Neural crest cell (in vitro differentiated cells): ENCODE results near the gene SORCS1. TPM values are rescaled to one million over a fixed set of nuclear protein-coding genes. Genes with fewer than 3 reads are reported as not detected.
"Not testable (repeated sequence)": the region's sequence is repeated elsewhere in the genome, so short reads cannot be mapped to it uniquely, and the experiment has no call there.

Experiments used
- DNase-seq: peaks from one replicate; pipeline ENCODE4 v3.0.0; 2021; ENCODE audit warnings: low read depth, mixed read lengths, low spot score
- H3K27ac Mint-ChIP-seq: one replicate; pipeline ENCODE4 v1.8.0; 2021; ENCODE audit warnings: mild to moderate bottlenecking, mixed read lengths; ENCODE audit not compliant: unreplicated experiment
- H3K27me3 Mint-ChIP-seq: 2 replicates; pipeline ENCODE4 v1.8.0; 2021; ENCODE audit warnings: low read depth, mild to moderate bottlenecking, mixed read lengths
- H3K36me3 Mint-ChIP-seq: 2 replicates; pipeline ENCODE4 v1.8.0; 2021; ENCODE audit warnings: low read depth, mild to moderate bottlenecking, mixed read lengths
- H3K4me1 Mint-ChIP-seq: 2 replicates; pipeline ENCODE4 v1.8.0; 2021; ENCODE audit warnings: mixed read lengths
- H3K4me3 Mint-ChIP-seq: one replicate; pipeline ENCODE4 v1.8.0; 2021; ENCODE audit warnings: mild to moderate bottlenecking, mixed read lengths
- H3K9me3 Mint-ChIP-seq: 2 replicates; pipeline ENCODE4 v1.8.0; 2021; ENCODE audit warnings: mixed read lengths
- CTCF ChIP-seq: fragments of 200-600 bp; sonication (generic); conservative IDR thresholded peaks from 2 replicates; pipeline ENCODE4 v1.5.0; 2021; ENCODE audit warnings: antibody characterized with exemption, mild to moderate bottlenecking
- total RNA-seq: library from RNA; stranded (reverse); gene quantifications from 2 replicates; pipeline ENCODE4 v1.2.1, GENCODE V29; 2021

The SORCS1 gene
- total RNA-seq, 1 donor from 2014 or later = 8.2 TPM

- H3K27ac Mint-ChIP-seq = no peak overlapping the region
- H3K4me3 Mint-ChIP-seq = no peak overlapping the region
- H3K9me3 Mint-ChIP-seq = no peaks in the 10 kb centered on the region
- no peak for TF ChIP-seq CTCF
- H3K4me1 Mint-ChIP-seq = peaks cover 11% of the 10 kb centered on the region
- no peak for DNase-seq
- H3K36me3 Mint-ChIP-seq = no peaks in the 10 kb centered on the region
- no peaks in the 10 kb centered on the region for H3K27me3 Mint-ChIP-seq
These were observed 131.7 kb downstream of the SORCS1 start for GRCh38 chr10:107032700-107033401.

- no peak for DNase-seq
- H3K4me1 Mint-ChIP-seq = peaks cover 11% of the 10 kb centered on the region
- H3K27me3 Mint-ChIP-seq = no peaks in the 10 kb centered on the region
- no peak overlapping the region for H3K27ac Mint-ChIP-seq
- H3K36me3 Mint-ChIP-seq = no peaks in the 10 kb centered on the region
- H3K9me3 Mint-ChIP-seq = no peaks in the 10 kb centered on the region
- no peak overlapping the region for H3K4me3 Mint-ChIP-seq
- TF ChIP-seq CTCF = no peak
These were observed 132.4 kb downstream of the SORCS1 start for GRCh38 chr10:107031931-107032699.

- no peak for TF ChIP-seq CTCF
- Mint-ChIP-seq H3K27me3 (no peaks in the 10 kb centered on the region), H3K27ac (no peak overlapping the region), H3K36me3 (no peaks in the 10 kb centered on the region), H3K4me1 (peaks cover 19% of the 10 kb centered on the region), H3K9me3 (no peaks in the 10 kb centered on the region), H3K4me3 (no peak overlapping the region)
- DNase-seq = no peak
These were observed 136.3 kb downstream of the SORCS1 start for GRCh38 chr10:107028236-107028635.

- TF ChIP-seq CTCF = no peak
- Mint-ChIP-seq H3K27ac (no peak overlapping the region), H3K9me3 (no peaks in the 10 kb centered on the region), H3K4me1 (peaks cover 11% of the 10 kb centered on the region), H3K36me3 (no peaks in the 10 kb centered on the region), H3K4me3 (no peak overlapping the region), H3K27me3 (no peaks in the 10 kb centered on the region)
- no peak for DNase-seq
These were observed 138.8 kb downstream of the SORCS1 start for GRCh38 chr10:107025676-107026075.

GRCh38 chr10:107024033-107024432 lies 140.5 kb downstream of the SORCS1 start:
- peaks cover 15% of the 10 kb centered on the region for H3K4me1 Mint-ChIP-seq
- H3K9me3 Mint-ChIP-seq, H3K27ac Mint-ChIP-seq, DNase-seq, H3K36me3 Mint-ChIP-seq, H3K27me3 Mint-ChIP-seq, H3K4me3 Mint-ChIP-seq: not testable (repeated sequence)
